ENCODE results near the gene PPBP. TPM values are rescaled to one million over a fixed set of nuclear protein-coding genes. Genes with fewer than 3 reads are reported as not detected.

The PPBP gene
- polyA plus RNA-seq, 1 of the 3 experiments (the other 2 are of a cell fraction) = not detected

- ChIA-PET POLR2A (no interaction called here), CTCF (interaction anchor here (1.0 kb wide), 1 partner anchor 11 kb away, joined by 4 read pairs; no protein-coding TSS in a partner anchor)
- no peak for TF ChIP-seq ELF1 (IDR thresholded peaks at IDR 0.05)
- TF ChIP-seq FOXM1 (IDR thresholded peaks at IDR 0.05; ENCODE audit: low read depth) = no peak
- no peak for TF ChIP-seq TCF12 (IDR thresholded peaks at IDR 0.05)
- TF ChIP-seq PBX3 (IDR thresholded peaks at IDR 0.05) = no peak
- TF ChIP-seq, protein P1, sequence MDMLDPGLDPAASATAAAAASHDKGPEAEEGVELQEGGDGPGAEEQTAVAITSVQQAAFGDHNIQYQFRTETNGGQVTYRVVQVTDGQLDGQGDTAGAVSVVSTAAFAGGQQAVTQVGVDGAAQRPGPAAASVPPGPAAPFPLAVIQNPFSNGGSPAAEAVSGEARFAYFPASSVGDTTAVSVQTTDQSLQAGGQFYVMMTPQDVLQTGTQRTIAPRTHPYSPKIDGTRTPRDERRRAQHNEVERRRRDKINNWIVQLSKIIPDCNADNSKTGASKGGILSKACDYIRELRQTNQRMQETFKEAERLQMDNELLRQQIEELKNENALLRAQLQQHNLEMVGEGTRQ (IDR thresholded peaks at IDR 0.05; ENCODE audit: borderline replicate concordance, low read depth, low read length) = no peak
- TF ChIP-seq EZH2phosphoT487 (IDR thresholded peaks at IDR 0.05; ENCODE audit: borderline replicate concordance, low read depth) = no peak
- no peak for TF ChIP-seq FOSL2 (IDR thresholded peaks at IDR 0.05; ENCODE audit: borderline replicate concordance, low read depth)
Measured at GRCh38 chr4:74009307-74009706, 21.3 kb upstream of the PPBP start.

GRCh38 chr4:74006009-74006476, 18.1 kb upstream of the PPBP start:
- Histone ChIP-seq H3K36me3 (replicated peaks in 1 of 2; ENCODE audit: control insufficient read depth in 1 of 2, insufficient read depth in 2 of 2, low read length in 1 of 2) (no peaks in the 10 kb centered on the region), H3K27ac (ENCODE audit: low read depth in 2 of 2, low read length in 1 of 2) (no peak overlapping the region), H3K4me3 (ENCODE audit: low read depth in 2 of 2, low read length in 1 of 2) (no peak overlapping the region), H3K9ac (no peak overlapping the region), H3K79me2 (ENCODE audit: insufficient read depth) (no peaks in the 10 kb centered on the region), H3K27me3 (ENCODE audit: insufficient read depth) (no peaks in the 10 kb centered on the region; the same call in 1 of the 2 replicates), H3K9me3 (no peaks in the 10 kb centered on the region), H3K4me1 (ENCODE audit: control insufficient read depth in 1 of 2, insufficient read depth in 2 of 2, low read depth in 1 of 2, low read length in 1 of 2) (no peaks in the 10 kb centered on the region), H3K9me2 (no peaks in the 10 kb centered on the region), H4K20me1 (ENCODE audit: insufficient read depth) (no peaks in the 10 kb centered on the region), H3F3A (replicated peaks; ENCODE audit: insufficient read depth) (no peaks in the 10 kb centered on the region), H2AFZ (ENCODE audit: low read depth) (no peak overlapping the region), H3K4me2 (no peak overlapping the region)
- ChIA-PET CTCF (no interaction called here), POLR2A (no interaction called here)
- 1% methylated on average over 2 of the region's 2 CpGs for WGBS (ENCODE audit: low lambda C conversion rate)
- TF ChIP-seq EP300 (IDR thresholded peaks at IDR 0.05; ENCODE audit: borderline replicate concordance in 1 of 2, low read depth in 1 of 2, low read length in 1 of 2) = no peak
- TF ChIP-seq GABPA (IDR thresholded peaks at IDR 0.05; ENCODE audit: low read depth) = no peak
- TF ChIP-seq, protein P1 (IDR thresholded peaks at IDR 0.05; ENCODE audit: borderline replicate concordance, low read depth, low read length) = no peak
- TF ChIP-seq EZH2phosphoT487 (IDR thresholded peaks at IDR 0.05; ENCODE audit: borderline replicate concordance, low read depth) = no peak
- TF ChIP-seq ELF1 (IDR thresholded peaks at IDR 0.05) = no peak
- no peak for TF ChIP-seq FOSL2 (IDR thresholded peaks at IDR 0.05; ENCODE audit: borderline replicate concordance, low read depth)
- TF ChIP-seq FOXM1 (IDR thresholded peaks at IDR 0.05; ENCODE audit: low read depth) = no peak
- no peak for TF ChIP-seq NRF1 (IDR thresholded peaks at IDR 0.05; ENCODE audit: low read depth, low read length)
- TF ChIP-seq, protein P2, sequence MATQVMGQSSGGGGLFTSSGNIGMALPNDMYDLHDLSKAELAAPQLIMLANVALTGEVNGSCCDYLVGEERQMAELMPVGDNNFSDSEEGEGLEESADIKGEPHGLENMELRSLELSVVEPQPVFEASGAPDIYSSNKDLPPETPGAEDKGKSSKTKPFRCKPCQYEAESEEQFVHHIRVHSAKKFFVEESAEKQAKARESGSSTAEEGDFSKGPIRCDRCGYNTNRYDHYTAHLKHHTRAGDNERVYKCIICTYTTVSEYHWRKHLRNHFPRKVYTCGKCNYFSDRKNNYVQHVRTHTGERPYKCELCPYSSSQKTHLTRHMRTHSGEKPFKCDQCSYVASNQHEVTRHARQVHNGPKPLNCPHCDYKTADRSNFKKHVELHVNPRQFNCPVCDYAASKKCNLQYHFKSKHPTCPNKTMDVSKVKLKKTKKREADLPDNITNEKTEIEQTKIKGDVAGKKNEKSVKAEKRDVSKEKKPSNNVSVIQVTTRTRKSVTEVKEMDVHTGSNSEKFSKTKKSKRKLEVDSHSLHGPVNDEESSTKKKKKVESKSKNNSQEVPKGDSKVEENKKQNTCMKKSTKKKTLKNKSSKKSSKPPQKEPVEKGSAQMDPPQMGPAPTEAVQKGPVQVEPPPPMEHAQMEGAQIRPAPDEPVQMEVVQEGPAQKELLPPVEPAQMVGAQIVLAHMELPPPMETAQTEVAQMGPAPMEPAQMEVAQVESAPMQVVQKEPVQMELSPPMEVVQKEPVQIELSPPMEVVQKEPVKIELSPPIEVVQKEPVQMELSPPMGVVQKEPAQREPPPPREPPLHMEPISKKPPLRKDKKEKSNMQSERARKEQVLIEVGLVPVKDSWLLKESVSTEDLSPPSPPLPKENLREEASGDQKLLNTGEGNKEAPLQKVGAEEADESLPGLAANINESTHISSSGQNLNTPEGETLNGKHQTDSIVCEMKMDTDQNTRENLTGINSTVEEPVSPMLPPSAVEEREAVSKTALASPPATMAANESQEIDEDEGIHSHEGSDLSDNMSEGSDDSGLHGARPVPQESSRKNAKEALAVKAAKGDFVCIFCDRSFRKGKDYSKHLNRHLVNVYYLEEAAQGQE (IDR thresholded peaks at IDR 0.05; ENCODE audit: low read depth, low read length) = no peak
- no peak for TF ChIP-seq RXRA (IDR thresholded peaks at IDR 0.05; ENCODE audit: borderline replicate concordance, low read depth)
- TF ChIP-seq SMC3 (IDR thresholded peaks at IDR 0.05; ENCODE audit: low read depth, low read length) = no peak
- no peak for DNase-seq

More at GRCh38 chr4:74009307-74009706, 21.3 kb upstream of the PPBP start:
- Histone ChIP-seq H3K4me2 (no peak overlapping the region), H3K79me2 (ENCODE audit: insufficient read depth) (no peaks in the 10 kb centered on the region), H3K4me3 (ENCODE audit: low read depth in 2 of 2, low read length in 1 of 2) (no peak overlapping the region), H3K9me2 (no peaks in the 10 kb centered on the region), H3K9me3 (no peaks in the 10 kb centered on the region), H3K9ac (no peak overlapping the region), H3K36me3 (replicated peaks in 1 of 2; ENCODE audit: control insufficient read depth in 1 of 2, insufficient read depth in 2 of 2, low read length in 1 of 2) (no peaks in the 10 kb centered on the region), H2AFZ (ENCODE audit: low read depth) (no peak overlapping the region), H3K27me3 (ENCODE audit: insufficient read depth) (no peaks in the 10 kb centered on the region; the same call in 1 of the 2 replicates), H3K27ac (ENCODE audit: low read depth in 2 of 2, low read length in 1 of 2) (no peak overlapping the region), H3K4me1 (ENCODE audit: control insufficient read depth in 1 of 2, insufficient read depth in 2 of 2, low read depth in 1 of 2, low read length in 1 of 2) (no peaks in the 10 kb centered on the region), H3F3A (replicated peaks; ENCODE audit: insufficient read depth) (no peaks in the 10 kb centered on the region), H4K20me1 (ENCODE audit: insufficient read depth) (no peaks in the 10 kb centered on the region)
- 9% methylated on average over 3 of the region's 3 CpGs for WGBS (ENCODE audit: low lambda C conversion rate)
- DNase-seq = no peak
